B cell (primary cell): Measurements from ENCODE around the gene SRBD1.

Experiments
- CTCF ChIP-seq: fragments of 200-600 bp; IDR thresholded peaks from one replicate; pipeline ENCODE4 v1.8.0; 2022; ENCODE audit warnings: antibody characterized with exemption, mild to moderate bottlenecking
- EZH2 ChIP-seq: IDR thresholded peaks from 2 replicates; pipeline ENCODE4 v1.6.1; 2012; ENCODE audit warnings: borderline replicate concordance, low read depth, mild to moderate bottlenecking, moderate library complexity, low read length; ENCODE audit not compliant: insufficient read depth, poor library complexity, severe bottlenecking

GRCh38 chr2:45345331-45346234, 265.5 kb downstream of the SRBD1 start:
- TF ChIP-seq CTCF (no peak), EZH2 (no peak)
